H1 (cell line): Measurements from ENCODE around the gene LTC4S. TPM values are rescaled to one million over a fixed set of nuclear protein-coding genes. Genes with fewer than 3 reads are reported as not detected.

Source experiments
- CHD7 ChIP-seq: fragments of 300-600 bp; sonication (generic); IDR thresholded peaks from 2 replicates; pipeline ENCODE4 v1.7.1; 2012; ENCODE audit warnings: low read length, moderate library complexity, mild to moderate bottlenecking, inconsistent platforms; ENCODE audit not compliant: insufficient replicate concordance
- EP300 ChIP-seq, 2 experiments: IDR thresholded peaks; 1 replicate in 1 of 2; 2 replicates in 1 of 2; pipeline ENCODE4 v1.6.1; 2011 to 2012; ENCODE audit warnings: low read depth in 2 of 2, low read length in 2 of 2, mild to moderate bottlenecking in 2 of 2, borderline replicate concordance in 1 of 2, inconsistent platforms in 1 of 2, moderate library complexity in 1 of 2
- FOSL1 ChIP-seq: IDR thresholded peaks from 2 replicates; pipeline ENCODE4 v1.6.1; 2011; ENCODE audit warnings: mild to moderate bottlenecking, low read depth, low read length, moderate library complexity; ENCODE audit not compliant: insufficient read depth
- HDAC2 ChIP-seq, 2 experiments: fragments of 300-600 bp in 1 of 2; sonication (generic) in 1 of 2; IDR thresholded peaks; 2 replicates each; pipeline ENCODE4 v1.6.1; 2011 to 2012; ENCODE audit warnings: low read depth in 2 of 2, low read length in 2 of 2, mild to moderate bottlenecking in 2 of 2, moderate library complexity in 2 of 2, borderline replicate concordance in 1 of 2, inconsistent platforms in 1 of 2
- MAX ChIP-seq: IDR thresholded peaks from 2 replicates; pipeline ENCODE4 v1.6.1; 2012; ENCODE audit warnings: inconsistent platforms
- NRF1 ChIP-seq: IDR thresholded peaks from 2 replicates; pipeline ENCODE4 v1.6.1; 2011; ENCODE audit warnings: mild to moderate bottlenecking, low read depth, low read length, improper control_type of control experiment
- POLR2A ChIP-seq, 2 experiments: IDR thresholded peaks; 1 replicate in 1 of 2; 2 replicates in 1 of 2; pipeline ENCODE4 v1.6.1; 2011; ENCODE audit warnings: low read depth in 2 of 2, low read length in 2 of 2, mild to moderate bottlenecking in 2 of 2; ENCODE audit errors: control extremely low read depth in 1 of 2
- POLR2AphosphoS5 ChIP-seq: IDR thresholded peaks from 2 replicates; pipeline ENCODE4 v1.6.1; 2011; ENCODE audit warnings: low read depth, low read length
- RNF2 ChIP-seq: fragments of 200-900, 300-1000 bp; sonication (generic); IDR thresholded peaks from 2 replicates; pipeline ENCODE4 v1.7.1; 2016; ENCODE audit warnings: borderline replicate concordance, low read depth, mild to moderate bottlenecking, antibody characterized with exemption, low read length; ENCODE audit not compliant: poor library complexity, severe bottlenecking; ENCODE audit errors: missing control alignments
- SP2 ChIP-seq: IDR thresholded peaks from 2 replicates; pipeline ENCODE4 v1.6.1; 2012; ENCODE audit warnings: mild to moderate bottlenecking, low read length, inconsistent platforms
- ZNF274 ChIP-seq: IDR thresholded peaks from 2 replicates; pipeline ENCODE4 v1.7.0; 2012; ENCODE audit warnings: low read length, borderline replicate concordance; ENCODE audit errors: extremely low read depth
- polyA plus RNA-seq, 7 experiments: library from polyadenylated mRNA; depleted of rRNA in 3 of 7; stranded (reverse) in 5 of 7; unstranded in 2 of 7; fragments of >200 nt in 5 of 7; fragments of 200-250 nt in 2 of 7; gene quantifications; 1 replicate in 5 of 7; 2 replicates in 1 of 7; 4 replicates in 1 of 7; pipeline versions ENCODE4 v1.2.1 to v1.2.3, GENCODE V29; 2011 to 2013; ENCODE audit warnings: missing spikeins in 2 of 7, mixed read lengths in 2 of 7
- total RNA-seq: library from RNA; stranded (reverse); fragmentation: NEBNext Ultra II Directional; extraction: Animal tissue kit (Norgen Biotek cat#: 25700); gene quantifications from 2 replicates; pipeline ENCODE4 v1.2.1, GENCODE V29; 2021

LTC4S gene
- total and polyA plus RNA-seq, 2 of the 8 experiments (the other 6 are each of a cell fraction or from before 2014, with no cell fraction given): 2.2 to 3.7 TPM

GRCh38 chr5:179773686-179774040 is 20.1 kb upstream of the LTC4S start (continued):
- TF ChIP-seq CHD7: no peak
- no peak for TF ChIP-seq SP2
- TF ChIP-seq EP300 (IDR thresholded peaks at IDR 0.05; ENCODE audit: borderline replicate concordance in 1 of 2, low read depth in 2 of 2, low read length in 2 of 2): no peak
- TF ChIP-seq POLR2A (IDR thresholded peaks at IDR 0.05; ENCODE audit: control extremely low read depth in 1 of 2, low read depth in 2 of 2, low read length in 2 of 2): no peak
- TF ChIP-seq ZNF274: no peak
- no peak for TF ChIP-seq NRF1
- TF ChIP-seq POLR2AphosphoS5: no peak
- TF ChIP-seq FOSL1: no peak
- no peak for TF ChIP-seq MAX
- TF ChIP-seq RNF2: no peak
- no peak for TF ChIP-seq HDAC2 (IDR thresholded peaks at IDR 0.05; ENCODE audit: borderline replicate concordance in 1 of 2, low read depth in 2 of 2, low read length in 2 of 2)
